ENCODE results near the gene CTBP2.

CTBP2 gene

DNA sequence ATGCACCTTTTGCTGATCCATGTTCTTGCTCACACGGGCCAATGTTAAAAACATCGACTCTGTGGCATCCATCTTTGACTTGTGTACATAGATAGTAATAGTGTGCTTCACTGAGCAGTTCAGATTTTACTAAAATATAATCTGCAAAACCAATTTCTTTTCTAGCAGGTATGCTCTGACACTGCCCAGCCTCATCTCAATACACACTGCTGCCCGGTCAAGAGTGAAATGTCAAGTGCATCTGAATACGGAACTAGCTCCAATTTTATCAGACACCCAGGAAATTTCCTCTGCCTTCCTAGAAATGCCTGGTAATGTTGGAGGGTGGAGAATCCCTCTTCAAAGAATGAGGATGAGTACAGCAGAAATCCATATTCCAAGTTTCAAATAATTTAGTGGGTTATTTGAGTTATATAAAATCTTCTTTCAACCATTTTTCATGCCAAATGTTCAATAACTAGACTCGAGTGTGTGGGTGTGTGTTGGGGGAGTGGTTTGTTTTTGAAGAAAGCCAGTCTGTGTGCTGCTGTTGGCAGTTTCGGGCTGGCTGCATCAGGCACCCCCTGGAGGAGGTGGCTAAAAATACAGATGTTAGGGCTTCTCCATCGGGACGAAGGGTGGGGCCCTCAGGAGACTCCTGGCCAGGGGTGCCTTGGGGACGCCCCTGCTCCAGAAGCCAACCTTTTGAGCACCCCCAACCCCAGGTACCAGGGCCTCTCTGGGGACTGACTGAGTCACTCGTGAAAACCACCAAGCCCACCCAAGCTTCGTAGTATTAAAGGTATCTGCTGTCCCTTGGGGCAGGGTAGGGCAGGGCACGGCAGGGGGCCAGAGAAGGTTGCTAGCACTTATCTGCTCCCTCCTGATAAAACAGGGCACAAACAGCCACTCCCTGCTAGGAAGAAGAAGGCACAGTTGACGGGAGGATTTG, 15.4 kb downstream of the CTBP2 start:
- no peak for DNase-seq (ENCODE audit: low spot score)

DNA sequence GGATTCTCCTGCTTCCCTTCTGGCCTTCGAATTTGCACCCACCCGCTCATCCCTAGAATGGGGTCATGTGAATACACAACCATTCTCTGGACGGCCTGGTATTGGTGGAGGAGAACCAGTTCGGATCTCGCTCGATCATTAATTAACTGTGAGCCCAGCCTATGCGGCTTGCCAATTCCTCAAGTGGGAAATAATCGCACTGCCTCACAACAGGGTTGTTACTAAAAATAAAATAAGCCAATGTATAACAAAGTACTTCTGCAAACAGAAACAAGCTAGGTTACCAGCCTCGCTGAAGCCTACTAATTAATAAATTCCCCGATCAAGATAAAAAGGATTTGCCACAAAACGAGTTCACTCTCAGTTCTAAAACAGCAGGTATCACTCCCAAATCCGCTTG, 16.2 kb downstream of the CTBP2 start:
- DNase-seq (ENCODE audit: low spot score): no peak

DNA sequence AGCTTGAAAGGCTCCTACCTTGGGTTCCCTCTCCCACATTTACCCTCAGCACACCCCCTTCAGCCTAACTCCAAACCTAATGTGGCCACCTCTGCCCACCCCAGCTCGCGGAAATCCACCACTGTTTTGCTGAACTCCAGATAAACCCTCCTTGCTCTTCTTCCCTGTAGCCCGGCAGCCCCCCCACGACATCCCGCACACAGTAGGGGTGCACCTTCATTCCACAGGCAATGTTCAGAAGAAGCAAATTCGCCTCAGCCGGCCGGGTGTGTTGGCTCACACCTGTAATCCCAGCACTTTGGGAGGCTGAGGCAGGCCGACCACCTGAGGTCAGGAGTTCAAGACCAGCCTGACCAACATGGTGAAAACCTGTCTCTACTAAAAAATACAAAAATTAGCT, 17.4 kb downstream of the CTBP2 start:
- no peak for DNase-seq (ENCODE audit: low spot score)

DNA sequence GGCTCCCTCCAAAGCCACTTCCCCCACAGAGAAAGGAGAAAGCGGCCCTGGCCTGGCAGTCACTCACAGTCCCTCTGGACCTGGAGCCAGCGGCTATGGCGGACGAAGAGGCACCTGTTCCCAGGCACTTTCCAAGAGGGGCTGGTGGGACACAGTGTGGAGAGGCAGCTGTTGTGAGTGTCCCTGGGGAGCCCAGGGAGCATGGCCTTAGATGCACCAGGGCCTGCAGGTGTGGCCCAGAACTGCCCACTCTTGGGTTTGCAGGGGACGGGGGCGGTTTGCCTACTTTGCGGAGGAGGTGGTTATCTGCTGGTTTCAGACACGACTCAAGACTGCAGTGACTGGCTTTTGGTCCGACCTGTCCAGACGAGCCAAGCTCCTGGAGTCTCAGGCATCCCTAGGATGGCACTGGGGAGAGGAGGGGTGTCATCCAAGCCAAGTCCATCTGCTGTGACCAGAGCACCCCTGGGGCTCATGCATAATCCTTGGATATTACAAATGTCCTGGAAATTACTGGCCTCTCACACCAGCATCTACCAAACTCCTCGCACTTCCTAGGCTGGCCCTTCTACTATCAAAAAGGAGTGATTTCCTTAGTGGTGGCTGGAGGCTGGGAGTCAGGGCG, 18.4 kb downstream of the CTBP2 start:
- DNase-seq (ENCODE audit: low spot score): no peak

DNA sequence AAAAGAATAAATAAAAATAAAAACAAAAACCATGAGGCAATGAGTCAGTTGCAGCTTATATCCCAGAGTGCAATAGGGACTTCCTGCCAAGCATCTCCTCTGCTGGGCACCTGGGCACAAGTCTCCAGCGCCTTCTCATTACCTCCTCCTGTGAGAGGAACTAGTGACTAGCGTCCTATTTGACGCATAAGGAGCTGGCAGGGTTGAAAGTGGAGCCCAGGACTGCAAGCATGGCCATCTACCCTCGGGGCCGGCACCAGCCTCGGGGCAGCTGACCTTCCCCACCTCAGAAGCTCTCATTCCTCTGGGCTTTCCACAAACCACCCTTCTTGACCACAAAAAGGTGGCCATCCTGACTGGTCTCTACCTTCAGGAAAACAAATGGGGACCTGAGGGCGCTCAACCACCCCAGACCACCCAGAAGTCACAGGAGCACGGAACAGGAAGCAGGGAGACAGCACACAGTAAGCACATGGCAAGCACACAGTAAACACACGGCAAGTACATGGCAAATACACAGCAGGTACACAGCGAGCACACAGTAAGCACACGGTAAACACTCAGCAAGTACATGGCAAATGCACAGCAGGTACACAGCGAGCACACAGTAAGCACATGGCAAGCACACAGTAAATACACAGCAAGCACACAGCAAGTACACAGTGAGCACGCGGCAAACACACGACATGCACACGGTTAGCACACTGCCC, 19.1 kb downstream of the CTBP2 start:
- no peak for DNase-seq (ENCODE audit: low spot score)

DNA sequence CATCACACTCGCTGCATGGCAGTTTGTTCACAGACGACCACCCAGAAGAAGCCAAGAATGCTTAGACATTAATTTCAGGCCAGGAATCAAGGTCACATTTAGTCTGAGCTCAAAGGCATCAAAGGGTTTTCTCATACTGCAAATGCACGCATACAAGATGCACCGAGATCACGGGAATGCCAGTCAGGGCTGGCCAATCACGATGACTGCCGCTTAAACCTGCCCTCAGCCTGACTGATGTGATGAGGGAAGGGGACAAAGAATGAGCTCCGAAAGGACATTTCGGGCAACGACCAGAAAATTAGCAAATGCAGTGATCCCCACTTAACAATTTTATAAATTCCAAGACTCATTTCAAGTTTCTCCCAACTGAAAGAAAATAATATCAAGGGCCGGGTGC, 20.2 kb downstream of the CTBP2 start:
- DNase-seq (ENCODE audit: low spot score): no peak

DNA sequence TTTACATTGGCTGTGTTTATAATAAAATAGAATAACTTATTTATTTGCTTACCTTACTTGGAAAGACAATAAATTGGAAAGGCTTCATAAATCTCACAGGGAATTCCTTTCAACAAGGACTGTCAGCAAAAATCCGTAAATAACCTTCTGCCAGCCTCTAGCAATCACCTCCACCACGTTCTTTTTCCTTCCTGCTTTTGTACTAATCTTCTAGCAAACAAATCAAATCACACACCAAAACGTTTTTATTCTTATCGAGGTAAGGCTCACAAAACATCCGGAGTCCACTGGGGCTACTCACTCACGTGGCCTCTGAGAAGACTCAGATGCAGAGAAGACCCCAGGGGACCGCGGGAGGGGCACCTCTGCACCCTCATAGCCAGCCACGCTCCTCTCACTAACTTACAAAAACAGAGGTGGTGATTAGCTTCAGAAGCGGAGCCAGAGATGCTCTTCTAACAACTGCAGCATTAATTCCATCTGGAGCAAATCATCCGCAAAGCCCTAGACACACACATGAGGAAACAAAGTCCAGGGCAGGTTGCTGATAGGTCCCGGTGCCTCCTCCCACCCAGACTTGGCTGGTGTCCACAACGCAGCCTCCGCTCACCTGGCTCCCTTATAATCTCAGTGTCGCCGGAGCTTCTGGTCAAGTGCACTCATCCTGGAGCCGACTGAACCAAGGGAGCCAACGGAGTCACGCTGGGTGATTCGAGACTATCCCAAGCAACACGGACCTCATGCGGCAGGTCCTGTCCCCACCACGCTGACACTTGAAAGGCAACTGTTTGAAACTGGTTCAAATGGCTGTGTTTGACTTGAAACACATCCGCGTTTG, 22.5 kb downstream of the CTBP2 start:
- DNase-seq (ENCODE audit: low spot score): no peak

DNA sequence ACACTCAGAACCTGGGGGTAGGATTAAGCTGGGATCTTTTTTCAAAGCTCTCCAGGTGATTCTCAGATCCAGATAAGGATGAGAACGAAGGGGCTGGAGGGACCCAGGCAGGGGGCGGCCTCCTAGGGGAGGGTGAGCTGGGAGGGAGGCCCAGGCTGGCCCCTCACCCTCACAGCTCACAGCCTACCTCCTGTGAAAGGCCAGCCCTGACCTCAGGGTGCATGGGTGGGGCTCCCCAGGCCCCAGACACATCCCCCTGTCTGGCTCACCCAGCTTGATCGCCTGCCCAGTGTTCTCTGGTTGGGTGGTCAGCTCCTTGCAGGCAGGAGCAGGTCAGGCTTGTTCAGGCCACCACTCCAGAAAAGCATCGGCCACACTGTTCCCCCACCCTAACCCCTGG, 24.3 kb downstream of the CTBP2 start:
- DNase-seq (ENCODE audit: low spot score): no peak

DNA sequence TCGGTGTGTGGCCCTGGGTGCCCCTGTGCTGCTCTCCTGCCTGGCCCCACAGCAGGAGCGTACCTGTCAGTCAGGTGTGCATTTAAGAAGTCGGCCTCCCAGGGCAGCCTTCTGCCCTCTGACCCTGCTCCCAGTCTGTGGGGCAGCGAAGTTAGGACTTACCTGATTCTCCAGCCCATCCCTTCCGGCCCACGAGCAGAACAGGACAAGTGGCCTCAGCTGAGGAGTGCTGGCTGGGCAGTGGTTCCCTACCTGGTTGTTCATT, 24.7 kb downstream of the CTBP2 start:
- DNase-seq (ENCODE audit: low spot score): no peak

DNA sequence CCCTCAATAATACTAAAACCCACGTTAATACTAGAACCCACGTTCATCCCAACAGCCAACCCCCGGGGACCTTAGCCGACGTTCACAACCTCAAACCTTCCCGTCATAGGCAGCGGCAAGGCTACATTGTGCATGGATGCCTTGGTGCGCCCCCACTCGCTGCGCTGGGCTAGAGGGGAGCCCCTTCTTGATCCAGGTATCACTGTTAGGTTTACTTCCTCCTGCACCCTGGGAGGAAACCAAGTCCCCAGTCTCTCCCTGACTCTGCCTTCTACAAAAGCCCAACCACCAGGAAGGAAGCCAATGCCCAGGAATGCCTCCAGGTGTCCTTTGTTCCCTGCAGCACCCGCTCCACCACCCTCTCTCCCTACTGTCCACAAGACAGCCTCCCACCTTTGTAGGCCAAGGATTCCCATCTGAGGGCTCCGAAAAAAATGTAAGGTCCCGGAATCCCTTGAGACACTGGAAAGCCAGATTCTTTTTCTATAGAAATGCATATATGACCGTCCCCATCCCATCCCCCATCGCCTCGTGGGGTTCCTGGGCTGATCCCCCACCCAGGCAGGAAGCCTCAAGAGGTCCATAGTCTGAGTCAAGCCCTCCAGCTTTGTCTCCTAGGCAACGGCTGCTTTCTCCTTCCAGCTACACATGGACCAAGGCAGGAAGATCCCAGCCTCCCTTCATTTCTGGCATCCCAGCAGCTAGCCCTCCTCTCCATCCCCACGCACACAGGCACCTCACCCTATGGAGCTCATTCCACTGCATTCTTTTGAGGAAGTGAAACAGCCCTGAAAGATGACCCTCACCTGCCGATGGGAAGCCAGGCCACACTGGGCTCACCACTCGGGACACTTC, 25.2 kb downstream of the CTBP2 start:
- no peak for DNase-seq (ENCODE audit: low spot score)

DNA sequence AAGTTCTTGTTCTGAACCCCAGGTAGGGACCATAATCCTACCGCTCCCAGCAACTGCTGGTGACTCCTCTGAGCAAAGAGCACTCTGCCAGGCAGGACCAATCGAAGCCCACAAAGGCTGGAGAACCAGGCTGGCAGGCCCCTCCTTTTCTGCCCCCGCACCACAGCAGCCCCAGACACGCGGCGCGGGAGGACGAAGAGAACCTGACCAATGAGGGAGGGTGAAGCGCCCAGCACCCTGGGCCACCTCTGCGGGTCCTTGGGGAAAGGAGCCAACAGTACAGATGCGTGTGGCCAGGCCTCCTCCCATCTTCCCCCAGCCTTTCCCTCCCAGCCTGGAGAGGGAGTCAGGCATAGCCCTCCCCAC, 25.9 kb downstream of the CTBP2 start:
- DNase-seq (ENCODE audit: low spot score): no peak

DNA sequence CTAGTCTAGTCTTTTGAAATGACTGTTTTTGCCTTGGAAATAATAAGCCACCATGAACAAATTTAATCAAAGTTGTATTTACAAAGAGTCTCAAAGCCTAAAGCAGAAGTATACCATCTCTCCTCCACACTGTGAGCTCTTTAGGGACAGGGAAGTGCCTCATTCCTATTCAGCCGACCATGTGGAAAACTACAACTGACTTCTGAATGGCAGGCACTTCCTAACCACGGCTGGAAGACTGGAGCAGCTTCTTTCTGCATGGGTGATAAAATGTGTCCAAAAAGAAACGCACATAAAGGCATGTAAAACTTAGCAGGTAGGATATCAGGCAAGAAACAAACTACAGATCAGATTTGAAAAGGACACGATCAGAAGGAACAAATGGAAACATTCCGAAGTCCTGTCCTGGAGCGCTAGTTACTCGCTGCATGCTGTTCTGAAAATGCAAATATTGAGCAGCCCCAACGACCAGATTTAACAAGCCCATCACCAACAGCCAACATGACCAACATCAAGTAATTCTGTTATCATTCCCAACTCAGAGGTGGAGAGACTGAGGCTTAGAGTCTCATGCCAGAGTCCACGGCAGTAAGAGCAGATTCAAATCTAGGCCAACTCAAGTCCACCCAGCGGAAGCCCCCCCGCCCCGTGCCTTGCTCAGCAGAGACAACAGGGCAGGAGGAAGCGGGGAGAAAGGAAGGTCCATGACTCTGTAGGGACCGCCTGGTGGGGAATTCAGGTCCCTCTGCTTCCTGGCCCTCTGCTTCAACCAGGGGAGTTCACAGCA, 26.5 kb downstream of the CTBP2 start:
- DNase-seq (ENCODE audit: low spot score): no peak

DNA sequence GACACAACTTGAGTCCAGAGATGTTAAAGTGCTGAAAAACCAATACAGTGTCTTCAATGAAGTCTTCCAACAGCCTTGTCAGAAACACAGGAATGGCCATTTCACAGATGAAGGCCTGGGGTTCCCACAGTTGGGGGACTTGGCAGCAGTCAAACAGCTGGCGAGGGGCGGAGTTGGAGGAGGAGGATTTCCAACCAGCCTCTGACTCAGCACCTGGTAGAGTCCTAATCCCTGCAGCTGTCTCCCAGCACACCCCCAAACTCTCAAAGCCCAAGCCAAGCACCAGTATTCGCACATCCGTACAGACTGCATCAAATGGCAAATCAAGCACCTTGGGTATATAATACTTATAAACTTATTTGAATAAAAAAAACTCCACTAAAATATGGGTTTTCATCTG, 28.0 kb downstream of the CTBP2 start:
- no peak for DNase-seq (ENCODE audit: low spot score)

DNA sequence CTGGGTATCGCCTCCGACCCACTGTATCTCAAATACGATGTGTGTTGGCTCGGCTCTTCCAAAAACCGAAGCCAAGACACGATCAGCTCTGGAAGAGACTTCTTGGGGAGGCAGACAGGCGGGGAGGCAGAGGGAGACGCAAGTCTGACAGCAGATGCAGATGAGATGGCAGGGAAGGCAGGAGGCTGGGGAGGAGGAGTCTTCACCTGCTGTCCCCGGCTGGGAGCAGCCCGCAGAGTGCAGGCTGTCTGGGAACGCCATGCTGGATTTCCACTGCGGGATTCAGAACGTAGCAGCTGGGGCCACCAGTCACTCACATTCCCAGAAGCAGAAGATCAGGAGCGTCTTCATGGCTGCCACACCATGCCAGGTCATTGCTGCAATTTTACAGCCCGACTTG, 29.4 kb downstream of the CTBP2 start:
- no peak for DNase-seq (ENCODE audit: low spot score)

DNA sequence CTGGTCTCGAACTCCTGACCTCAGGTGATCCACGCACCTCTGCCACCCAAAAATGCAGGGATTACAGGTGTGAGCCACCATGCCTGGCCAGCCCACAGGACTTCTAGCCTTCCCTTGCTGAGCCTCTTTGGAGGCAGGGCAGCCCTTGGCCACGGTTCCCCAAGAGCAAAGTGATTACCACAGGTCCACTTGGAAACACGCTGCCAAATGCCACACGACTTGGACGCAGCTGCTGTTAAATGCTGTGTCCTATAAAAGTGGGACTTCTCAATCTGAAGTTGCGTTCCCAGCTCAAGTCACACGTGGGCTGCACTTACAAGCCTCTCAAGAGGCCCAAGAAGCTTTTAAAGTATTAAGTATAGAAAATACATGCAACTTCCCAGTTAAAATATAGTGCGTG, 30.1 kb downstream of the CTBP2 start:
- no peak for DNase-seq (ENCODE audit: low spot score)

DNA sequence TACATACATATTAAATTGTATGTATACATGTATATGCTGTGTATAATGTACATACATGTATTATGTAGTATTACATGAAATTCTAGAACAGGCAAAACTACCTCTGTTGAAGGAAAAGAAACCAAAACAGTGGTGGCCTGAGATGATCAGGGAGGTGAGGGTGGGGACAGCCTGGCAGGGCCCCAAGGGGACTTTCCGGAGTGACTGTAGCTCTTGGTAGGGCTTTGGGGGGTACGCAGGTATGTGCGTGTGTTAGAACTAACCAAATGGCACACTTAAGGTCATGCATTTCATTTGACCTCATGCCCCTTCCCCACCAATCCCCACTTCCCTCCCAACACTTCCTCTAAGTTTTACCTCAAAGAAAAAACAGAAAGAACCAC, 31.3 kb downstream of the CTBP2 start:
- DNase-seq (ENCODE audit: low spot score): no peak

DNA sequence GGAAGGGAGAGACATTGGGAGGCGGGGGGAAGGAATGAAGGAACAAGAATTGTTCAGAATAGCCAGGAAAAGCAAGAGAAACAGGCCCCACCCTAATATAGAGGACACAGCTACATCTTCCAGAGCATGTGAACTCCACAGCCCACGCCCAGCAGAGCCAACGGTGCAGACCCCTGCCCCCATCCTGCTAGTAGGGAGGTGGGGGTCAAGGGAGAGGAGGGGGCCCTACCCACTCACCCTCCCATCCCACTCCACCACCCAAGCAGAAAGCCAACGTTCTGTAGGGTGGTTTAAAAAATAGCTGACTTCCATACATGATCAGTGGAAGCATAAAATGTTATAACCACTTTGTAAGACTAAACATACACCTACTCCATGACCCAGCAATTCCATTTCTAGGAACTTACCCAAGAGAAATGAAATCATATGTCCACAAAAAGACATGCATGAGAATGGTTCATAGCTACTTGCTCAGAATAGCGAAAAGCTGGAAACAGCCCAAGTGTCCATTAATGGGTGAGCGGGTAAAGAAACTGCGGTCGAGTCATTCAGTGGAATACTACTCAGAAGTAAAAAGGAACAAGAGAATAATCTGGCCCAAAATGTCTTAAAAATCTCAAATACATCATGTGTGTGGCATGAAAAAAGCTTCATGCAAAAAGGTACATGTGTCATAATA, 31.8 kb downstream of the CTBP2 start:
- no peak for DNase-seq (ENCODE audit: low spot score)

DNA sequence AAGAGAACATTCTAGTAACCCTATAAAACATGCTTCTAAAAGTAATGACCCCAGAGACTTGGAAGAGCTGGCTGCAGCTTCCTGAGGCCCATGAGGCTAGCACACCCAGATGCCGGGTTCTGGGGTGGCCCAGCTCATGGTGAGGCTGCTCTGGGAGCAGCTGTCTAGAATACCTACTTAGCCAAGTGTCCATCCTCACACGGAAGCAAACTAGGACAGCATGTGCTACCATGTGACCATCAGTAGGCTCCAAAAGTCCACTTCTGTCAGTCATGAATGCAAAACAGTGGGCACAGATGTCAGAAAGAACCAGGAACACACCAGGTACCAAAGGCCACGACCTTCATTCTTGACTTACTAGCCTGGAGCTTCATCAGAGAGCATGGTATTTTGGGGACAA, 32.4 kb downstream of the CTBP2 start:
- no peak for DNase-seq (ENCODE audit: low spot score)

DNA sequence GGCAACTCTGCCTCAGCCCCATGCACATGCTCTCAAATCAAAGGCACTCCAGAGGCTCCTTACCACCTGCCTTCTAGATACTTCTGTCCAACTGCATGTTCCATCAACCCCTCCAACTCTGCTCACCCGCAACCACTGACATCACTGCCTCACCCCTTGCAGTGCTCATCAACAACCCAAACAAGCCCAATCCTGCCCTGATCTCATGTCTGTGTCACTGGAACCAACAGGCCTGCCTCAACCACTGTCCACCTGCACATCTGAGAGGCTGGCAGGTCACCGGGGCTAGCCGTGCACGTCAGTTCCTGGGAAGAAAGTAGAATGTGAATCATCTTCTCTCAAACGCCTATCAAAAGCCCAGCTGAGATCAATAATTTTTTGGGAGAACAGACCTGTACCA, 33.3 kb downstream of the CTBP2 start:
- no peak for DNase-seq (ENCODE audit: low spot score)

Measured in ecto neural progenitor cell (in vitro differentiated cells).